ENCODE results near the gene MAP1B.

DNA sequence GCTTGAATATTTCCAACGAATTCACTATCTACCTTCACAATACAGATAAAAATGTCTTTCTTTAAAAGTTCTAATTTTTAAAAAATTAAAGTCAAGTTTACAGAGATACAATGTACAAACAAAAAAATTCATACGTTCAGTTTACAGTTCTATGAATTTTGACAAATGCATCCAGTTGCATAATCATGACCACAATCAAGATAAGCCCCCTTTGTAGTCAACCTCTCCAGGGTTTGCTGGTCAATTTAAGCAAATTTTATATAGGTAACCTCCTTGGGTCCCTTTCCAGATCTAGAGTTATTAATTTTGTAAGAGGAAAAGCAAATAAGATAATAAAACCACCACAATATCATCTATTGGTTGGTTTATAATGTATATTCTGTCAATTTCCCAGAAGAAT, 136.4 kb downstream of the MAP1B start:
- TF ChIP-seq, protein P1, sequence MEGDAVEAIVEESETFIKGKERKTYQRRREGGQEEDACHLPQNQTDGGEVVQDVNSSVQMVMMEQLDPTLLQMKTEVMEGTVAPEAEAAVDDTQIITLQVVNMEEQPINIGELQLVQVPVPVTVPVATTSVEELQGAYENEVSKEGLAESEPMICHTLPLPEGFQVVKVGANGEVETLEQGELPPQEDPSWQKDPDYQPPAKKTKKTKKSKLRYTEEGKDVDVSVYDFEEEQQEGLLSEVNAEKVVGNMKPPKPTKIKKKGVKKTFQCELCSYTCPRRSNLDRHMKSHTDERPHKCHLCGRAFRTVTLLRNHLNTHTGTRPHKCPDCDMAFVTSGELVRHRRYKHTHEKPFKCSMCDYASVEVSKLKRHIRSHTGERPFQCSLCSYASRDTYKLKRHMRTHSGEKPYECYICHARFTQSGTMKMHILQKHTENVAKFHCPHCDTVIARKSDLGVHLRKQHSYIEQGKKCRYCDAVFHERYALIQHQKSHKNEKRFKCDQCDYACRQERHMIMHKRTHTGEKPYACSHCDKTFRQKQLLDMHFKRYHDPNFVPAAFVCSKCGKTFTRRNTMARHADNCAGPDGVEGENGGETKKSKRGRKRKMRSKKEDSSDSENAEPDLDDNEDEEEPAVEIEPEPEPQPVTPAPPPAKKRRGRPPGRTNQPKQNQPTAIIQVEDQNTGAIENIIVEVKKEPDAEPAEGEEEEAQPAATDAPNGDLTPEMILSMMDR (IDR thresholded peaks at IDR 0.05; ENCODE audit: low read length) = no peak
- no peak for TF ChIP-seq EZH2phosphoT487 (IDR thresholded peaks at IDR 0.05; ENCODE audit: low read length)
- no peak for TF ChIP-seq EZH2 (optimal IDR thresholded peaks at IDR 0.05; ENCODE audit: low read depth, low read length)

Data from MM.1S (cell line).